Measurements from ENCODE around the gene TLX2.

GRCh38 chr2:74556831-74557370, 42.7 kb downstream of the TLX2 start:
- TF ChIP-seq CTCF (IDR thresholded peaks at IDR 0.05; ENCODE audit: insufficient read depth, low read length), result no peak
- no peak; the same call in 1 of the 2 replicates for TF ChIP-seq POLR2AphosphoS5 (IDR thresholded peaks at IDR 0.05; ENCODE audit: low read depth)
- no peak for TF ChIP-seq REST (IDR thresholded peaks at IDR 0.05; ENCODE audit: insufficient replicate concordance, low read depth)
- TF ChIP-seq GABPA (IDR thresholded peaks at IDR 0.05; ENCODE audit: low read depth), result no peak
- TF ChIP-seq SPI1 (IDR thresholded peaks at IDR 0.05; ENCODE audit: borderline replicate concordance, low read depth), result no peak

Data from HL-60 (cell line).